CD4-positive, alpha-beta T cell treated with Interleukin-2 at 100 ng/mL for 4 hours (primary cell): ENCODE results near the gene EMX1.
A peak's percentile ranks its signal among the peaks of the same experiment; 100 is the strongest.

Experiments used
- DNase-seq: peaks from one replicate; pipeline ENCODE4 v3.0.0-alpha.2; 2020; ENCODE audit warnings: low spot score

The EMX1 gene

DNA sequence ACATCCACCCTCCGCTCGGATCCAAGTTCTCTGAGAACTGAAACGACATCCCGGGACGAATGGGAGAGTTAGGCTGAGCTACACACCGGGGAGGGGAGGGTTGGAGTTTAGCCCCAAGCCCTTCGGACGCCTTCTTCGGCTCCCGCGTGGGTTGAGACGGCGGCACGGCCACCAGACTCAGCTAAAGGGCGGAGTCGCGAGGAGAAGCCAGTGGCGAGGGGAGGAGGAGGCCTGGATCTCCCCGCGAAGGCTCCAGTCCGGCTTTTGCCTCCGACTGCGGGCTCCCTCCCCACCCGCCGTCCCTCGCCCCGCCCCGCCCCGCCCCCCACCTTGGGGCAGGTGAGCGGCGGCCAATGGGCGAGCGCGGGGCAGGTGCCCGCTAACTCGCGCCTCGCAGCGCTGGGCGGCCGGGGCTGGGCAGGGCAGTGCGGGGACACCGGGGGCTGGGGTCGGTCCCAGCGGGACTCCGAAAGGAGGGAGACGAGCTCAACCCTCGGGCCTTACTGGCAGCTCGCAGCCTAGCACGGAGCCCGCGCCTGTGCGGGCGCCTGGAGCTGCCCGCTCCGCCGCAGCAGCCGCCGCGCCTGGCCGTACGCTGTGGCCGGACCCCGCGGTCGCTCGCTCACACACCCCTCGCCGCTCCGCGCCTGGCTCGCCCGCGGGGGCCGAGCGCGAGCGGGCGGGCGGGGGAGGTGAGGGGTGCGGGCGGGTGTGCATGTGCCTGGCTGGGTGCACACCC lies at the start of gene EMX1:
Gene EMX1 (plus strand): TSS at position 382 of the 739 bp plus-strand sequence. CDS start 334 bp downstream, at position 716.
- peak; percentile 34 for DNase-seq

DNA sequence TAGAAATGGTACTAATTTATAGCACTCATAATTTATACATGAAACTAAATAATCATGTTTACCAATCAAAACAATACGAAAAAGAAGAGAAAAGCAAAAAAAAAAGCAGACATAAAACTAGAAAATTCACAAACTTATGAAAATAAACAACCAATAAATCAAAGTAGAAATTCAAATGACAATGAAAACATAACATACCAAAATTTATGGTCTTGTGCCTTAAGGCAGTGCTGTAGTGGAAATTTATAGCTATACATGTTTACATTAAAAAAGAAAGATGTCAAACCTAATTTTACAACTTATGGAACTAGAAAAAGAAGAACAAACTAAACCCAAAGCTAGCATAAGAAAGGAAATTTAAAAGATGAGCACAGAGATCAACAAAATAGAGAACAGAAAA lies 46.3 kb upstream of the EMX1 start:
- no peak for DNase-seq

DNA sequence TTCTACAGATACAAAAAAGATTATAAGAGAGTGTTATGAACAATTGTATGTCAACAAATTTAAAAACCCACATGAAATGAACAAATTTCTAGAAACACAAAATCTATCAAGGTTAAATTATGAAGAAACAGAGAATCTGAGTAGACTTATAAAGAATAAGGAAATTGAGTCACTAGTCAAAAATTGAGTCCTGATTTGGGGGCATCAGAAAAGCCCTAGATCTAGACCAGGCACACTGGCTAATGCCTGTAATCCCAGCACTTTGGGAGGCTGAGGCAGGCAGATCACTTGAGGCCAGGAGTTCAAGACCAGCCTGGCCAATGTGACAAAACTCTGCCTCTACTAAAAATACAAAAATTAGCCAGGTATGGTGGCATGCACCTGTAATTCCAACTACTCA lies 45.4 kb upstream of the EMX1 start:
- no peak for DNase-seq

DNA sequence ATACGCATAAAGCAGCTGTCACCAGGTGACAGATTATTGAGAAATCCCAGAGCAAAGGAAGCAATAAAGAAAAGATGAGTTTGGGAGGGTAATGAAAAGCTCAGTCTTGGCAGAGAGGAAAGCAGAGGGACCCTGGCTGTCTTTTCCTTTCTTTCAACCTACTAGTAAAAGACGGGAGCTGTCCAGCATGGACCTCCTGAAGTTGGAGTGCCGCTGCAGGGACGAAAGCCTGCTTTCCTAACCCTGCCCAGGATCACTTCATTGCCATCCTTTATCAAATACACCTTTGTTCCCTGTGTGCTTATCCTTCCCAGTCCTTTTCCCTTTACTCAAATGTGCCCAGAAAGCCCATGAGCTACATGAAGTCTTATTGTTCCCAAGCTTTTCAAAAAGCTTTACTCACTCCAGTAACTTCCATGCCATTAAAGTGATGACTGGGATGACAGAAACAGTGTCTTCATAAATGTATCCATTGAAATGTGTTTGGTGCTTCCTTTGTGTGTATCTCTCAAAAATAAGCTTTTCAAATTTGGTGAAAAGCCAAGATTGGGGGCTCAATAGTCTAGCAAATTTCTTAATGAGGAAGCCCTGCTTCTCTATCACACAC lies 33.9 kb upstream of the EMX1 start:
- DNase-seq, result no peak

DNA sequence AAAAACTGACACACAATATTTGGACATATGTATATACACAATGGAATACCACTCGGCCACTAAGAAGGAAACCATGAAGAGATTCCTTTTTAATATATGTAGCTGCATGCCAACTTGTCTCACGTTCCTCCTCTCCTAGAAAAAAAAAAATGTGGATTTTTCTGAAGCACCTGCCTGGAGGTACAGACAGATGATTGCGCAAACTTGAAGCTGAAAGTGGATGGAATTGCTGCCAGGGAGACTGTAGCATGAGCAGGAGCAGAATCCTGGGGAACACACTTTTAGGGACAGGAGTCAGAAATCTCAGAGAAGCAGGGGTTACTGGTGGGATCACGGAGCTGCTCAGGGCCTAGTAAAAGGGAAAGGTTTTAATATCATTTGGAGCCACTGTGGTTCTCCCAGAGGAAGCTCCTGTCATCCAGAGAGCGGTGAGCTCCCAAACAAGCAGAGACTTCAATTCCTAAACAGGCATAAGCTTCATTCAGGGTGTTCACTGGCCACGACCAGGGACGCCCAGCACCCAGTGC lies 30.8 kb upstream of the EMX1 start:
- DNase-seq, result no peak

DNA sequence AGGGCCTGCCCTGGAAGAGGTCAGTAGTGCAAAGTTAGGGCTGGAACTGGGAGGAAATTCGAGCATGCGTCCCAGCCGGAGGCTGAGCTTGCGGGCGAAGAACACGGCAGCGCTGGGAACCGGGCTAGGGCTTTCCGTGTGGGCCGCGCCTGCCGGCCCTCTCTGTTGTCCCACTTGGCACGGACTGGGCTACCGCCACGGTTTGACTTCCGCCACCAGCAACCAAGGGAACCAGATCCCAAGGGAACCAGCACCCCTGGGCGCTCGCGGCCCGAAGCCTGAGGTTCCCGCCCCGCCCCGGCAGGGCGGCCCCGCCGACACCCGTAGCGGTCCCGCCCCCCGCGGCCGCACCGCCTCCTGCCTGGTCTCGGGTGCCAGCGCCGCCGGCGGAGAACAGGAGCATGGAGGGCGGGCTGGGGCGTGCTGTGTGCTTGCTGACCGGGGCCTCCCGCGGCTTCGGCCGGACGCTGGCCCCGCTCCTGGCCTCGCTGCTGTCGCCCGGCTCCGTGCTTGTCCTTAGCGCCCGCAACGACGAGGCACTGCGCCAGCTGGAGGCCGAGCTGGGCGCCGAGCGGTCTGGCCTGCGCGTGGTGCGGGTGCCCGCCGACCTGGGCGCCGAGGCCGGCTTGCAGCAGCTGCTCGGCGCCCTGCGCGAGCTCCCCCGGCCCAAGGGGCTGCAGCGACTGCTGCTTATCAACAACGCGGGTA lies 30.1 kb upstream of the EMX1 start, which contains the start of gene SPR:
Gene SPR (plus strand): TSS at position 377 of the 708 bp plus-strand sequence. CDS start 25 bp downstream, at position 402.
- DNase-seq, result peak; percentile 23

DNA sequence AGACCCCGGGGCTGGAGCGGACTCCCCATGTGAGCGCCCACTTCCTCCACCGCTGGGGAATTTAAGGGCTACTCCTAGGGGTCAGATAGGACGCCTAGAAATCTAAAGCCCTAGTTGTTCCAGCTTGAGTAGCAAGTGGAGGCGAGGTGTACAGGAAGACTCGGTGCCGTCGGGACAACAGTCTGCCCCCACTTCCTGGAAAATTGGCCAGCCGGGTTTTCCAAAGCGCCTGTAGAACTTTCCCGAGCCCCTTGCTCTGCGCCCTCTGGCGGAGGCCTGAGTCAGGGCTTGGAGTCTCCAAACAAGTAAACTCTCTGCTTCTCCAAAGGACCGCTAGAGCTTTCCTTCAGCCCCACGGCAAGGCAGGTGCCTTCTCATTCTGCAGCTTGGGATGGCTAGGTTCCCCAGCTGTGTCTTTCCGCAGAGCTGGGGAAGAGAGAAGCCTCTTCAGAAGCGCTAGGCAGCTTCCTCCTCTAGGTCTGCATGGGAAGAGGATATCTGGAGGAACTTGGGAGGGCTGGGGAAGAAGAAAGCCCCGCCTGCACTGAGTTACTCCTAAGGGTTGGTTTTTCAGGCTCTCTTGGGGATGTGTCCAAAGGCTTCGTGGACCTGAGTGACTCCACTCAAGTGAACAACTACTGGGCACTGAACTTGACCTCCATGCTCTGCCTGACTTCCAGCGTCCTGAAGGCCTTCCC lies 29.4 kb upstream of the EMX1 start:
- DNase-seq, result peak; percentile 44

DNA sequence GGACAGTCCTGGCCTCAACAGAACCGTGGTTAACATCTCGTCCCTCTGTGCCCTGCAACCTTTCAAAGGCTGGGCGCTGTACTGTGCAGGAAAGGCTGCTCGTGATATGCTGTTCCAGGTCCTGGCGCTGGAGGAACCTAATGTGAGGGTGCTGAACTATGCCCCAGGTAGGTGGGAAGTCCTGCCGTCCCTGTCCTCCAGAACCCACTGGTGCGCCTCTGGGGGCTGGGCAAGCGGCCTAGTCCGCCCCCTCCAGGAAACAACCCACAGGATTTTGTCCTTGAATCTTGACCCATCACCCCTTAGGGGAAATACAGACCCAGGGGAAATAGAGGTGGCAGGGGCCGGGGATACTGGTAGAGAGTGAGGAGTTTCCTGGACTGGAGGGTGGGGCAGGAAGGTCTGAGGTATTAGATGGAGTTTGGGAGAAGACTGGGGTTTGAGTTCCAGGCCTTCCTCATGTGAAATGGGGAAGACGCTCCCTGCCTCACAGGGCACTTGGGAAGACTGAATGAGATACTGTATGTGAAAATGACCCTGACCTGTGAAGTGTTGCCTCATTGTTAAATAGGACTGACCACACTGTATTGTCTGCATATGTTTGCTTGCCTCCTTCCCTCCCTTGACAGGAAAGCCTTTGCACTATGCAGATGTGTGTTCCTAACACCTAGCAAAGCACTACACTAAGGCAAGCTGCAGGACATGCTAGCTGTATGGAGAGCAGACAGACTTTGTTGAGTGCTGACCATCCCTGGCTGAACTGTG lies 28.7 kb upstream of the EMX1 start:
- no peak for DNase-seq

DNA sequence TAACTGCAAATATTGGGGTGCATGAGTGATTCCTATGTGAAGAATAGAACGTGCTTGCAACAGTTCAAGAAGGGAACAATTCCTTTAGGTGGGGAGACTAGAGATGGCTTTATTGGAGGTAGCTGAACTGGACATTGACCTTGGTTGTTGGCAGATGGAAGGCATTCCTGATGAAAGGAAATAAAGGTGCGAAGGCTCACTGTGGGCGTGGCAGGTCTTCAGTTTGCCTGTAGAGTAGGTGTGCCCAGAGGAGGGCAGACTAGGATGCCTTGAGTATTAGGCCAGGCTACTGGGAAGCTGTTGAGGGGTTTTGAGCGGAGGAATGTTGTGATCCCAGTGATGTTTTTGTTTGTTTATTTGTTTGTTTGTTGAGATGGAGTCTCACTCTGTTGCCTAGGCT lies 27.3 kb upstream of the EMX1 start:
- no peak for DNase-seq

DNA sequence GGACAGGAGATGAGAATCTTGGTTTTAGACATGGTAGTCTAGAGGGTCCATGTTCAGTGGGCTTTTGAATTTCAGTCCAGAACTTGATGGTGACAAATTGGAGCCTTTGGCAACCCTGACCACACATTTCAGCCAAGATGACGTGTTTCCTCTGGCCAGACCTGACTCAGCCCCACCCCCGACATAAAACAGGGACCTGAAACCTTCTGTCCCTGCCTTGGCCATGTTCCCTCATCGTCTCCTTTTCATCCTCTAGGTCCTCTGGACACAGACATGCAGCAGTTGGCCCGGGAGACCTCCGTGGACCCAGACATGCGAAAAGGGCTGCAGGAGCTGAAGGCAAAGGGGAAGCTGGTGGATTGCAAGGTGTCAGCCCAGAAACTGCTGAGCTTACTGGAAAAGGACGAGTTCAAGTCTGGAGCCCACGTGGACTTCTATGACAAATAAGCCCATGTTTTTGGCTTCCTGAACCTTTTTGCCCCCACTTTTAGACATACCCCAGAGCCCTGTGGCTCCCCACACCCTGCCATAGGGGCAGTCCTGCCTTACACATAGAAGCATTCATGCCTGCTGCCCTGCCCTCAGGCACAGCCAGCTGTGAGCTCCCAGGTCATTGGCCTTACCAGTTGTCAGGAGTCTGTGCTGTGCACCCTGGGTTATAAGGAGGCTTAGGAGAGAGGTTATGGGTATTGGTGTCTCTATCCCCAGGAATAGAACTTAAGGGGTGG lies 26.1 kb upstream of the EMX1 start:
- DNase-seq, result no peak

DNA sequence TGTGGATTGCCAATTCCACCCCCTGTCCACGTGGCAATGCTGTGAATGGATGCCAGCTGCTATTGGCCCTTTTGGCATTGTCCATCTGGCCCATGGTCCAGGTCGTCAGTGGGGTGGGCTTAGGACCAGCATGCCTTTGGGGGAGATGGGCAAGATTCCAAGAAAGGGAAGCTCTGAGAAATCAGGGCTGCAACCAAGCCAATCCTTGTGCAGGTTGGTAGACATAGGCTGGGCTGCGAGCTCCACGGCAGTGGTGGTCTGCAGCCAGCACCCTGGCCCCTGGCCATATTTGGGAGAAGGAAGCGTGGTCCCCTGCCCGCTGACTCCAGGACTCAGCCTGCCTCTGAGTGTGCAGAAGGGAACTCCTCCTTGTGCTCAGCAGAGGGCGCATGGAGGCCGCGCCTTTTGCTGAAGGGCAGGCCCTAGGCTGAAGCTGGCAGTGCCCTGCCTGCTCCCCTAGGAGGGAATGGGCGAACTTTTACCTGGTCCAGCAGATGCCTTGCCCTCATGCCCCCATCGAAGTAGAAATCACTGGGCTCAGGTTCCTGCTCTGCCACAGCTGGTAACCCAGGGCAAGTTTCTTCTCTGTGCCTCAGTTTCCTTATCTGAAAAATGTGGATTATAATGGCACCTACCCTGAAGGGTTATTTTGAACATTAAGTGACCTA lies 24.7 kb upstream of the EMX1 start:
- DNase-seq, result peak; percentile 51

DNA sequence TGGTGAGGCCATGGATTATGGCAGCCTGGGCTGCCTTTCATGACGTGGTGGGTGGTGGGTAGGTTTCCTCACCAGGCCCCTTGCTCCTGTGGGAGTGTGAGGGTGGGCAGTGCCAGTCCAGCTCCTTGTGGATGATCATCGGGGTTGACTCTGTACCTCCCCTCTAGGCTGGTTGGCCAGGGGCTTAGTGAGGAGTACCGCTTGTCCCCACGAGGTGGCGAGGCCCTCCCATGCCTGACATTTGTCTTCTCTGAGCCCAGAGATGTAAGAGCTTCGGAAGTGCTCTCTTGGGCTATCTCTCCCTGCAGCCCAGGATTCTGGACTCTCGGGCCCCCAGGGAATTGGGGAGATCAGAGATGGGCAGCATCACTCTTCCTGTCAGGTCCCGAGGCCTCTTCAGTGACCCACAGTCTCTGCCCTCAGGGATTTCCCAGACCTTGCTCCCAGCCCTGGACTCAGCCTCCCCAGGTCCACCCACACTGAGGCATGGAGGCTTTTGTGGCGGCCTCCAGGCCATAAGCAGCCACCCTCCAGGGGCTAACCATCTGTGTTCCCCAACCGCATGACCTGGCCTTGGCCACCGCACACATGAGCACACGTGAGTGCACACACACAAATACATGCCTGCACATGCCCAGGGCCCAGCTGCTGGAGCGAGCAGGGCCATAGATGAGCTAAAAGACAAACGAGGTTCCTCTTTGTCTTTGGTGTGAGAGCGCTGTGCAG lies 23.6 kb upstream of the EMX1 start:
- DNase-seq, result peak; percentile 12

DNA sequence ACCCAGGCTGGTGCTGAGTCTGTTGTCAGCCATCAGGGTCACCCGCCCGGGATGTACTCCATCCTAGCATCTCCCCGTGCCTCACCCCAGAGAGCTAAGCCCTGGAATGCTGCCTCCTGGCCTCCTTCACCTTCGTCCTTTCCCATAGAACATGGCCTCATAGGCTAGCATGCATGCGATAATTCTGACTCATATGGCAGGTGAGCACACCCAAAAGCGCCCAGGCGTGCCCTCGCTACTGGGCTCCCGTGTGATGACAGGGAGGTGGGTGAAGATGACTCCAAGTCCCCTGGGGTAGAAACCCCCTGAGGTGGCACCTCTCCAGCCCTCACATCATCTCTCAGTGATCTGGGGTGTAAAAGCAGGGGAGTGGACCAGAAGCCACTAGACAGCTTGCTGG lies 22.8 kb upstream of the EMX1 start:
- DNase-seq, result no peak

DNA sequence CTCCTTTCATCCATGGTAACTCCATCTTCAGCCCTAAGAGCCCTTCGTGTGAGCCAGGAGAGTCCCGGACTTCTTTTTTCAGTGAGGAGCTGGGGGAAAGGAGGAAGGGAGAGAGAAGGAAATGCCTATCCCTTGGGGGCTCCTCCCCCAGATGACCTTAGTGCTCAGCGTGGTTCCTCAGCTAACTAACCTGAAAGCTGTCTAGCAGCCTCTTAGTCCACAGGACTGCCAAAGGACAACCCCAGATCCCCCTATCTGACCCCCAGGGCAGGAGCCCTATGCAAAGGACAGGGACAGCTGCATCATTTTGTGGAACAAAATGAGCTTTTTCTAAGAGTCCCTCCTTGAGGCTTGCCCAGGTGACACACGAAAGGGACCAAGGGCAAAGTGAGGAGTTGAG lies 22.2 kb upstream of the EMX1 start:
- DNase-seq, result no peak

DNA sequence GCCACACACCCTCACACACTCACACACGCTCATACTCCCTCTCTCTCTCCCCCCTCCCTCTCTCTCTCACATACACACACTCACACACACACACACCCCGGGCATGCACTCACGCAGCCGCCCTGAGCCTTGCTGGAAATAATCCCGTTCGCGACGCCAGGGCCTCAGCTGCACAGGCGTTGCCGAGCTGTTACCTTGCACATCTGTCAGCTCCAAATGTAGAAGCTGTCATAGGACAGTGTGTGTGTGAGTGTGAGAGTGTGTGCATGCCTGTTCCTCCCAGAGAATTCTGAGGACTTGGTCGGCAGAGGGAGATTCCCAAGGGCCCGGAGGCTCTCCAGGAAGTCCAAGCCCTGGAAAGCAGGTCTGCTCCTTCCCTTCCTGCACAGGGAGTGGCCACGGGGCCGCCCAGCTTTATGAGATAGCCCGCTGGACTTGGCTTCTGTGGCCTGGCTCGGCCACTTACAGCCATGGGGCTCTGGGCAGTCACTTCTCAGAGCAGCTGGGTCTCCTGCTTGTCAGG lies 21.5 kb upstream of the EMX1 start:
- DNase-seq, result no peak

DNA sequence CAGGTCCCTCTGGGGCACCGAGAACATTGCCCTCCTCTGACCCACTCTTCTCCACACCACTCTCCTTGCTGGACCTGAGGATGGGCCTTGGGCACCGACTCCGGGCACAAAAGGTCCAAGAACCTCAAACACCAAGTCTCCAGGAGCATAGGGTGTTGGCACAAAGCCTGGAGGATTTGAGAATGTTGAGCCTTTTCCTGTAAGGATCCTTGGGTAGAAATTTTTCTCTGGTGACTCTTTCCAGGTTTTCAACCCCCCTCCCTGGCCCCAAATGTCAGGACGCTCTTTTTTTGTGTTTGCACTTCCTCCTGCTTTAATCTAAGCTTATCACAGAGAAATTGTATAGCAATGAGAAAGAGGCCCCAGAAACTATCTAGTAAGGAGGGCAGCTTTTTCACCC lies 20.9 kb upstream of the EMX1 start:
- no peak for DNase-seq

DNA sequence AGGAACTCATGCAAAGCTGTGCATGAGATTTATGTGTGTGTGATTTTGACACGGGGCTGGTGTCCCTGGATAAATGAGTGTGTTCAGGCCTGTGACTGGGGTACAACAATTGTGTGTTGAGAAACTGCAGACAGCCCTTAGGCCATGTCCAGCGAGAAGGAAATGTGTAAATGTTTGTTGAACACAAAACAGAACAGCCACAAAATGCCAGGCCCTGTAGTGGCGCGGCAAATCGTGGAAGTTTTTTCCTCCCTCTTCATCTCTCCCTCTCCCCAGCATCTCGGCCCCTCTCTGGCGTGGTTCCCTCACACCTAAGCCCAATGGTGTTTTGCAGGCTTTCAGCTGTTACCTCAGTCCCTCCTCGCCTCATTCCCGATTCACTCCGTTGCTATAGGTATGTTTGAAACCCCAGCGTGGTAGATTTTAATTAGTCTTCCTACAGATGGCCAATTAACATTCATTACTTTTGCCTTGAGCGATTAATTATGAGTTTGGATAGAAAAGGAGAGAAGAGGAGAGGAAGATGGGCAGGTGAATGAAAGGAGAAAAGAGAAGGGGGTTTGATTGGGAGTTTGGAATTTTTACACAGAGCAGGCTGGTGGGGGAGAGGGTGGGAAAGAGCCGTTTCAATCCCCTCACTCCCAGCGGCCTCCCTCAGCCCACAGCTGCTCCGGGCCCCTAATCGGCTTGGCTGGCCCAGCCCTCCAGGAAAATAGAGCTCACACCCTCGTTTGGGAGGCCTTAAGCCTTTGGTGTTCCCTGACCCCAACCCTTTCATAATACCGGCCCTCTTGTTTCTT lies 19.3 kb upstream of the EMX1 start:
- DNase-seq, result no peak

DNA sequence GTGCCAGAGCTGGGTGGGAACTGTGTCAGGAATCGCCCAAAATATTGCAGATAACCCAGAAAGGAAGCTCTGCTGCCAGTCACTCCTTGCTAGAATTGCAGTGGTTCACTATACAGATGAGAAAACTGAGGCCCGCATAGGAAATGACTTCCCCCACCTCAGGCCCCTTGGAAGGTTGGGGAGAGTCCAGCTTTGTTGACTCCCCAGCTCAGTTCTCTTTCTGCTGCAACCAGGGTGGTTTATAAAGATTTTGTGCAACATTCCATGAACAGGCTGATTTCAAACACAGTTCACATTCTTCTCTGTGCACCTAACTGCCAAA lies 18.8 kb upstream of the EMX1 start:
- no peak for DNase-seq
